Keratinocyte (primary cell): Measurements from ENCODE around the gene SPTAN1. TPM values are rescaled to one million over a fixed set of nuclear protein-coding genes. Genes with fewer than 3 reads are reported as not detected.

Experiments used
- DNase-seq: peaks from one replicate; pipeline ENCODE4 v3.0.0-alpha.2; 2011; ENCODE audit warnings: low read depth, missing footprints, low spot score
- FAIRE-seq: peaks from 2 replicates; lab custom pipeline; 2011; peaks lifted over from hg19 to GRCh38; lab: Jason Lieb, UNC
- H2AFZ ChIP-seq: 2 replicates; pipeline ENCODE4 v1.6.0; 2012; ENCODE audit warnings: low read length, control low read depth, inconsistent platforms; ENCODE audit not compliant: control insufficient read depth
- H3K27ac ChIP-seq: 2 replicates; pipeline ENCODE4 v1.5.1; 2011; ENCODE audit warnings: low read length; ENCODE audit not compliant: control insufficient read depth, insufficient read depth
- H3K27me3 ChIP-seq: 3 replicates; pipeline ENCODE4 v1.6.0; 2011; ENCODE audit warnings: low read length; ENCODE audit not compliant: control insufficient read depth, insufficient read depth; ENCODE audit errors: extremely low read depth
- H3K36me3 ChIP-seq, 2 experiments: 2 replicates in 1 of 2; 3 replicates in 1 of 2; pipeline ENCODE4 v1.5.1; 2011; ENCODE audit warnings: low read length in 2 of 2, mild to moderate bottlenecking in 1 of 2; ENCODE audit not compliant: control insufficient read depth in 2 of 2, insufficient read depth in 2 of 2; ENCODE audit errors: extremely low read depth in 1 of 2
- H3K4me1 ChIP-seq: 3 replicates; pipeline ENCODE4 v1.5.1; 2011; ENCODE audit warnings: low read length; ENCODE audit not compliant: control insufficient read depth, insufficient read depth; ENCODE audit errors: extremely low read depth
- H3K4me2 ChIP-seq: 3 replicates; pipeline ENCODE4 v1.6.0; 2011; ENCODE audit warnings: low read depth, low read length; ENCODE audit not compliant: control insufficient read depth, insufficient read depth; ENCODE audit errors: extremely low read depth
- H3K4me3 ChIP-seq, 3 experiments: fragments of 200-600 bp in 1 of 3; sonication (generic) in 1 of 3; 2 replicates in 2 of 3; 3 replicates in 1 of 3; pipeline ENCODE4 v1.5.1; 2011 to 2016; ENCODE audit warnings: low read length in 3 of 3, mild to moderate bottlenecking in 3 of 3, control low read depth in 2 of 3, inconsistent platforms in 1 of 3, low read depth in 1 of 3, mixed read lengths in 1 of 3, mixed run types in 1 of 3, moderate library complexity in 1 of 3; ENCODE audit not compliant: control insufficient read depth in 2 of 3, insufficient read depth in 2 of 3; ENCODE audit errors: extremely low read depth in 1 of 3
- H3K79me2 ChIP-seq: 2 replicates; pipeline ENCODE4 v1.6.0; 2012; ENCODE audit warnings: low read length; ENCODE audit not compliant: control insufficient read depth, insufficient read depth
- H3K9ac ChIP-seq: 3 replicates; pipeline ENCODE4 v1.6.0; 2011; ENCODE audit warnings: low read length; ENCODE audit not compliant: control insufficient read depth, insufficient read depth; ENCODE audit errors: extremely low read depth
- H3K9me1 ChIP-seq: 3 replicates; pipeline ENCODE4 v1.6.0; 2011; ENCODE audit warnings: low read length; ENCODE audit not compliant: control insufficient read depth, insufficient read depth; ENCODE audit errors: extremely low read depth
- H3K9me3 ChIP-seq: 2 replicates; pipeline ENCODE4 v1.5.1; 2012; ENCODE audit warnings: low read depth, low read length; ENCODE audit not compliant: control insufficient read depth
- H4K20me1 ChIP-seq: 3 replicates; pipeline ENCODE4 v1.6.0; 2011; ENCODE audit warnings: low read length; ENCODE audit not compliant: control insufficient read depth, insufficient read depth; ENCODE audit errors: extremely low read depth
- EZH2 ChIP-seq: IDR thresholded peaks from one replicate; pipeline ENCODE4 v1.6.1; 2012; ENCODE audit warnings: inconsistent platforms, mild to moderate bottlenecking, low read length, moderate library complexity
- dilution Hi-C: fragments of 300-500 bp; cut with MboI; formaldehyde crosslinking; loops from one replicate; pipeline ENCODE4 v1.7.0; 2020; ENCODE audit warnings: low sequenced_read_pairs; ENCODE audit not compliant: extremely low pct_ligation_motif_present
- polyA plus RNA-seq, 5 experiments: library from polyadenylated mRNA; depleted of rRNA in 3 of 5; stranded (reverse) in 3 of 5; stranded (forward) in 1 of 5; unstranded in 1 of 5; fragments of >200 nt; gene quantifications; 1 replicate in 1 of 5; 2 replicates in 3 of 5; 3 replicates in 1 of 5; pipeline versions ENCODE4 v1.2.1 to v1.2.3, GENCODE V29; 2011 to 2012; ENCODE audit warnings: missing spikeins in 2 of 5, low read depth in 1 of 5, low replicate concordance in 1 of 5
- TF ChIP-seq, protein P1 (sequence below), 3 experiments: IDR thresholded peaks in 1 of 3; conservative IDR thresholded peaks in 1 of 3; optimal IDR thresholded peaks in 1 of 3; 2 replicates in 2 of 3; 3 replicates in 1 of 3; pipeline versions ENCODE3 to v1.5.1; 2011; ENCODE audit warnings: low read length in 3 of 3, mild to moderate bottlenecking in 3 of 3, moderate library complexity in 2 of 3, control low read depth in 1 of 3, inconsistent platforms in 1 of 3; ENCODE audit not compliant: insufficient read depth in 2 of 3; ENCODE audit errors: extremely low read depth in 1 of 3

Gene SPTAN1
- polyA plus RNA-seq, 1 donor (not counting 4 experiments of a cell fraction or from before 2014, with no cell fraction given), result 98.7 TPM

DNA sequence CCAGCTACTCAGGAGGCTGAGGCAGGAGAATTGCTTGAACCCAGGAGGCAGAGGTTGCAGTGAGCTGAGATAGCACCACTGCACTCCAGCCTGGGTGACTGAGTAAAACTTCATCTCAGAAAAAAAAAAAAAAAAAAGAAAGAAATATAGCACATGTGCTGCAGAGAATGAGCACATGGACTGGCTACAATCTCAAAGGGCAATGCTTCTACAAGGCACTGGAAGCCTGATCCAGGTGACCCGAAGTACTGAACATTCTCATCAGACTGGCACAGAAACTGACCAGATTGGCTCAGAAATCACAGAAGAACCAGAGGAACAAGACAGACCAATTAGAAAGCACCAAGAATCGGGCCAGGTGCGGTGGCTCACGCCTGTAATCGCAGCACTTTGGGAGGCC, 99.4 kb downstream of the SPTAN1 start:
- Histone ChIP-seq H3K4me3 (no peak overlapping the region), H2AFZ (no peak overlapping the region), H3K4me2 (no peak overlapping the region), H4K20me1 (no peaks in the 10 kb centered on the region), H3K4me1 (no peaks in the 10 kb centered on the region), H3K9ac (no peak overlapping the region), H3K9me3 (no peaks in the 10 kb centered on the region), H3K27ac (no peak overlapping the region), H3K27me3 (no peaks in the 10 kb centered on the region), H3K36me3 (no peaks in the 10 kb centered on the region), H3K79me2 (no peaks in the 10 kb centered on the region), H3K9me1 (no peaks in the 10 kb centered on the region)
- TF ChIP-seq, protein P1, sequence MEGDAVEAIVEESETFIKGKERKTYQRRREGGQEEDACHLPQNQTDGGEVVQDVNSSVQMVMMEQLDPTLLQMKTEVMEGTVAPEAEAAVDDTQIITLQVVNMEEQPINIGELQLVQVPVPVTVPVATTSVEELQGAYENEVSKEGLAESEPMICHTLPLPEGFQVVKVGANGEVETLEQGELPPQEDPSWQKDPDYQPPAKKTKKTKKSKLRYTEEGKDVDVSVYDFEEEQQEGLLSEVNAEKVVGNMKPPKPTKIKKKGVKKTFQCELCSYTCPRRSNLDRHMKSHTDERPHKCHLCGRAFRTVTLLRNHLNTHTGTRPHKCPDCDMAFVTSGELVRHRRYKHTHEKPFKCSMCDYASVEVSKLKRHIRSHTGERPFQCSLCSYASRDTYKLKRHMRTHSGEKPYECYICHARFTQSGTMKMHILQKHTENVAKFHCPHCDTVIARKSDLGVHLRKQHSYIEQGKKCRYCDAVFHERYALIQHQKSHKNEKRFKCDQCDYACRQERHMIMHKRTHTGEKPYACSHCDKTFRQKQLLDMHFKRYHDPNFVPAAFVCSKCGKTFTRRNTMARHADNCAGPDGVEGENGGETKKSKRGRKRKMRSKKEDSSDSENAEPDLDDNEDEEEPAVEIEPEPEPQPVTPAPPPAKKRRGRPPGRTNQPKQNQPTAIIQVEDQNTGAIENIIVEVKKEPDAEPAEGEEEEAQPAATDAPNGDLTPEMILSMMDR (optimal IDR thresholded peaks at IDR 0.05 in 1 of 3, IDR thresholded peaks at IDR 0.05 in 1 of 3, conservative IDR thresholded peaks at IDR 0.05 in 1 of 3; ENCODE audit: extremely low read depth in 1 of 3, insufficient read depth in 2 of 3, low read length in 3 of 3), result no peak
- no peak for TF ChIP-seq EZH2
- dilution Hi-C loops, result no loop called here
- DNase-seq (no peak), FAIRE-seq (no peak)

DNA sequence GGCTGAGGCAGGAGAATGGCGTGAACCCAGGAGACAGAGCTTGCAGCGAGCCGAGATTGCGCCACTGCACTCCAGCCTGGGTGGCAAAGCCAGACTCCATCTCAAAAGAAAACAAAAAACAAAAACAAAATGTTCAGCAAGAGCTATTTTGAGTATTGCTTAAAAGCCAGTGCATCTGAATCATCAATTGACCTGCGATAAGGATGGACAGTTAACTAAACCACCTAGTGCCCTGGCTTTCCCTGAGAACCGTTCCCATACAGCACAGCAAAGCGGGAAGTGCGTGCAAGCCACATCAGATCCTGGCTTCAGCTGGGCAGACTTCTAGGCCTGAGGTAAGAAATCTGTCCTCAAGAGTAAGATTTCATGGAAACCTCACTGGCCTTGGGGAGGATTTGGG, 101.5 kb downstream of the SPTAN1 start:
- H3K4me2 ChIP-seq, result no peak overlapping the region
- no peaks in the 10 kb centered on the region for H3K79me2 ChIP-seq
- no peak overlapping the region for H3K9ac ChIP-seq
- FAIRE-seq (no peak), DNase-seq (no peak)
- dilution Hi-C loops, result no loop called here
- H3K36me3 ChIP-seq, result no peaks in the 10 kb centered on the region
- TF ChIP-seq EZH2, result no peak
- TF ChIP-seq, protein P1 (optimal IDR thresholded peaks at IDR 0.05 in 1 of 3, IDR thresholded peaks at IDR 0.05 in 1 of 3, conservative IDR thresholded peaks at IDR 0.05 in 1 of 3; ENCODE audit: extremely low read depth in 1 of 3, insufficient read depth in 2 of 3, low read length in 3 of 3), result no peak
- no peak overlapping the region for H3K4me3 ChIP-seq
- no peaks in the 10 kb centered on the region for H3K9me1 ChIP-seq
- H3K9me3 ChIP-seq, result no peaks in the 10 kb centered on the region
- H3K27ac ChIP-seq, result no peak overlapping the region
- H3K27me3 ChIP-seq, result no peaks in the 10 kb centered on the region
- H2AFZ ChIP-seq, result no peak overlapping the region
- H4K20me1 ChIP-seq, result no peaks in the 10 kb centered on the region
- no peaks in the 10 kb centered on the region for H3K4me1 ChIP-seq
